COLO668 (cell line): Measurements from ENCODE around the gene EZH1.

Source experiments
- DNase-seq: peaks from one replicate; lab custom pipeline; 2025; ENCODE audit not compliant: unreplicated experiment; lab: John Stamatoyannopoulos, UW

The EZH1 gene

GRCh38 chr17:42744806-42745617 lies at the start of gene EZH1:
Gene EZH1, minus strand, starts transcription at chr17:42745040. Its CDS starts 16,099 bp downstream, at chr17:42728941.
- DNase-seq = peak; percentile 92

GRCh38 chr17:42792545-42792944 lies 47.7 kb upstream of the EZH1 start:
- DNase-seq = no peak

GRCh38 chr17:42791948-42792347 lies 47.1 kb upstream of the EZH1 start:
- no peak for DNase-seq

GRCh38 chr17:42787266-42787665 lies 42.4 kb upstream of the EZH1 start:
- no peak for DNase-seq

- DNase-seq = no peak
Measured at GRCh38 chr17:42784811-42785592, 40.2 kb upstream of the EZH1 start.

GRCh38 chr17:42784409-42784808 lies 39.6 kb upstream of the EZH1 start:
- DNase-seq = no peak

- no peak for DNase-seq
Measured at GRCh38 chr17:42783791-42784138, 38.9 kb upstream of the EZH1 start.

- DNase-seq = no peak
Measured at GRCh38 chr17:42783062-42783790, 38.4 kb upstream of the EZH1 start.

GRCh38 chr17:42782166-42783061 lies 37.6 kb upstream of the EZH1 start:
- DNase-seq = no peak

- DNase-seq = no peak
Measured at GRCh38 chr17:42781639-42782165, 36.9 kb upstream of the EZH1 start.

GRCh38 chr17:42780851-42781638 lies 36.2 kb upstream of the EZH1 start:
- no peak for DNase-seq

GRCh38 chr17:42779936-42780850 lies 35.4 kb upstream of the EZH1 start, which contains the start of gene WNK4:
Gene WNK4, plus strand, starts transcription at chr17:42780610. Its CDS starts 89 bp downstream, at chr17:42780699.
- DNase-seq = peak; percentile 32

- DNase-seq = no peak
Measured at GRCh38 chr17:42779304-42779935, 34.6 kb upstream of the EZH1 start.

- no peak for DNase-seq
Measured at GRCh38 chr17:42778570-42778969, 33.7 kb upstream of the EZH1 start.

GRCh38 chr17:42775534-42776098 lies 30.8 kb upstream of the EZH1 start:
- no peak for DNase-seq

- DNase-seq = no peak
Measured at GRCh38 chr17:42774066-42774745, 29.4 kb upstream of the EZH1 start.
